HUES64 (cell line): ENCODE data around the gene CDC37.
"Not testable (repeated sequence)": the region's sequence is repeated elsewhere in the genome, so short reads cannot be mapped to it uniquely, and the experiment has no call there.

Experiments
- H3K27ac ChIP-seq: 2 replicates; pipeline ENCODE4 v1.7.0; 2013; ENCODE audit warnings: low read depth, low read length, inconsistent platforms
- H3K27me3 ChIP-seq: 2 replicates; pipeline ENCODE4 v1.6.1; 2013; ENCODE audit warnings: mild to moderate bottlenecking, low read length; ENCODE audit not compliant: insufficient read depth
- H3K36me3 ChIP-seq: 2 replicates; pipeline ENCODE4 v1.6.1; 2013; ENCODE audit warnings: mild to moderate bottlenecking, low read length; ENCODE audit not compliant: insufficient read depth
- H3K4me1 ChIP-seq: 2 replicates; pipeline ENCODE4 v1.6.1; 2013; ENCODE audit warnings: mild to moderate bottlenecking, low read length, moderate library complexity; ENCODE audit not compliant: insufficient read depth
- H3K4me3 ChIP-seq: 2 replicates; pipeline ENCODE4 v1.5.1; 2013; ENCODE audit warnings: mild to moderate bottlenecking, low read length, moderate library complexity
- H3K9ac ChIP-seq: 2 replicates; pipeline ENCODE4 v1.6.1; 2013; ENCODE audit warnings: mild to moderate bottlenecking, low read depth, low read length
- H3K9me3 ChIP-seq: 2 replicates; pipeline ENCODE4 v1.6.1; 2013; ENCODE audit warnings: low read depth, low read length; ENCODE audit not compliant: insufficient read depth
- WGBS: fragments of 150-250, 120-280 bp; methylation state at CpG from one replicate; pipeline ENCODE4 v1.1.7; 2013; ENCODE audit warnings: missing lambda C conversion rate; 5-methylcytosine and 5-hydroxymethylcytosine counted together

The CDC37 gene

DNA sequence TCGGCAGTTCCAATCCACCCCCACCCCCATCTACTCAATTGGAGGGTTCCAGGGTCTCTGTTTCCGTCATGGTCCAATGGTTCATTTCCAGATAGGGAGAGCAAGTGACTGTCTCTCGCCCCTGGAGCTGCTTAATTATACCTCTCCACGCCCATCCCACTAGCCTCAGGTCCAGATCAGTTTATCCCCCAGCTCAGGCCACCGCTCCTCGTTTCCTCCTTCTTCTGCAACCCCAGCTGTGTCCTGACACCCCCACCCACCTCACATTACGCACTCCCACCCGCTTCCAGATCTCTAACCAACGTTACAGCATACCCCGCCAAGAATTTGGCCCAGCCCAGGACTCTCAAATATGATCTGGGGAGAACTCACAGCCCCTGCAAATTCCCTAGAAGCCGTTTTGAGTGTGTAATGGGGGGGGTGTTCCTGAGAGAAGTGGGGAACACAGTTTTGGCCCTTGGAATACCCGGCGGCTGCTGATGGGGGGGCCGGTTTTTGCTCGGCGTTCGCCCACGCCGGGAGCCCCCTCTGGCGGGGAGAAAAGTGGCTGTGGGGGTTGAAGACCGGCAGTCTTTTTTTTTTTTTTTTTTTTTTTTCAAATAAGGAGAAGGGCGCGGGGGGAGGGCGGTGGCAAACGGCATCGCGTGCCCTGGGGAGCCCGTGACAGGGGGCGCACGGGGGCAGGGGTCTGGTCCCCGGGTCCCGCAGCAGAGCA is 15.3 kb upstream of the CDC37 start:
- Histone ChIP-seq H3K9ac (no peak overlapping the region), H3K4me1 (peaks cover 16% of the 10 kb centered on the region), H3K27me3 (peaks cover 84% of the 10 kb centered on the region), H3K27ac (no peak overlapping the region), H3K36me3 (no peaks in the 10 kb centered on the region), H3K9me3 (no peaks in the 10 kb centered on the region), H3K4me3 (peak overlapping the region; percentile 41)
- WGBS = 2% methylated on average over 32 of the region's 32 CpGs

GRCh38 chr19:10418235-10418484 is 14.8 kb upstream of the CDC37 start:
- WGBS = 1% methylated on average over 3 of the region's 3 CpGs
- Histone ChIP-seq H3K9ac (no peak overlapping the region), H3K4me1 (peaks cover 16% of the 10 kb centered on the region), H3K4me3 (peak overlapping the region; percentile 41), H3K9me3 (no peaks in the 10 kb centered on the region), H3K36me3 (no peaks in the 10 kb centered on the region), H3K27ac (no peak overlapping the region), H3K27me3 (peaks cover 79% of the 10 kb centered on the region)

DNA sequence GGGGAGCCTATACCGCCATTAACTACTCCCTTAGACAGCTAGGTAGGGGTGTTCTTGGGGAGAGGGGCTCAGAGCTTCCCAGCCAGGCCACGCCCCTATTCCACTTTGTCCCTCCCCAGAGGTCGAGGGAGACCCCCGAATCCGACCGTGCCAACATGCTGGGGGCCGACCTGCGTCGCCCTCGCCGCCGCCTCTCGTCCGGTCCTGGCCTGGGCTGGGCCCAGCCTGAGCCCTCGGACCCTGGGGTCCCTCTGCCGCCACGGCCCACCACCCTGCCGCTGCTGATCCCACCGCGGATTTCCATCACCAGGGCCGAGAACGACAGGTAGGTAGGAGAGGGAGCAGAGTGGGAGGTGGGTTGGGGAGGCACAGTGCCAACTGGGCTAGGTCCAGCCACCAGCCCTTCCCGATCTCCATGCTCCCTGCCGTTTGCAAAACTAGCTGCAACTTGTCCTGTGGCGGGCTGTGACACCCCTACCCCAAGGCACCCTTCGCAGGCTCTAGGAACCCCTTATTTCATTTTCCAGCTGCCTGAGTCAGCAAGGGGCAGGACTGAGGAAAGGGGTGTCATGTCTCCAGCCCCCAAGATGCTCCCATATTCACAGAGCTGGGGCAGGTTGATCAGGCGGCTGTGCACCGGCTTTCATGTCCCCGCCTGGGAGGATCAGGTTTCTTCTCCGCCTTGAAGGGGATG is 14.3 kb upstream of the CDC37 start:
- Histone ChIP-seq H3K36me3 (no peaks in the 10 kb centered on the region), H3K4me1 (peaks cover 16% of the 10 kb centered on the region), H3K9me3 (no peaks in the 10 kb centered on the region), H3K27ac (no peak overlapping the region), H3K27me3 (peaks cover 74% of the 10 kb centered on the region), H3K9ac (no peak overlapping the region), H3K4me3 (peak overlapping the region; percentile 41)
- 11% methylated on average over 29 of the region's 30 CpGs for WGBS

GRCh38 chr19:10416380-10417257 is 13.3 kb upstream of the CDC37 start:
- 5% methylated on average over 67 of the region's 67 CpGs for WGBS
- Histone ChIP-seq H3K9ac (peak overlapping the region; percentile 44), H3K4me1 (peaks cover 16% of the 10 kb centered on the region), H3K9me3 (no peaks in the 10 kb centered on the region), H3K36me3 (no peaks in the 10 kb centered on the region), H3K27me3 (peaks cover 64% of the 10 kb centered on the region), H3K4me3 (peak overlapping the region; percentile 61), H3K27ac (no peak overlapping the region; the same call in 1 of the 2 replicates)

DNA sequence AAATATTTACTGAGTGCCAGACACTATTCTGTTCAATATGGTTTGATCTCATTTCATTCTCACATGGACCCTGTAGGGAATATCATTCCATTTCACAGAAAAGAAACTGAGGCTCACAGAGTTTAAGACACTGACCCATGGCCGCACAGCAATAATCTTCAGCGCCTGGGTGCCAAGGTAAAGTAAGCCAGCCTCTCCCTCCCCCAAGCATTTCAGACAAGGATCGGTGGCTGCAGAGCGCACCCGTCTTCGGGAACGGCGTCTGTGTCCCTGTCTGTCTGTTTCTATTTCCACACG is 12.7 kb upstream of the CDC37 start:
- peaks cover 16% of the 10 kb centered on the region for H3K4me1 ChIP-seq
- peaks cover 58% of the 10 kb centered on the region for H3K27me3 ChIP-seq
- H3K4me3 ChIP-seq = peak overlapping the region; percentile 61
- 10% methylated on average over 9 of the region's 9 CpGs for WGBS
- H3K9ac ChIP-seq = peak overlapping the region; percentile 44
- no peaks in the 10 kb centered on the region for H3K36me3 ChIP-seq
- H3K27ac ChIP-seq = no peak overlapping the region
- H3K9me3 ChIP-seq = no peaks in the 10 kb centered on the region

DNA sequence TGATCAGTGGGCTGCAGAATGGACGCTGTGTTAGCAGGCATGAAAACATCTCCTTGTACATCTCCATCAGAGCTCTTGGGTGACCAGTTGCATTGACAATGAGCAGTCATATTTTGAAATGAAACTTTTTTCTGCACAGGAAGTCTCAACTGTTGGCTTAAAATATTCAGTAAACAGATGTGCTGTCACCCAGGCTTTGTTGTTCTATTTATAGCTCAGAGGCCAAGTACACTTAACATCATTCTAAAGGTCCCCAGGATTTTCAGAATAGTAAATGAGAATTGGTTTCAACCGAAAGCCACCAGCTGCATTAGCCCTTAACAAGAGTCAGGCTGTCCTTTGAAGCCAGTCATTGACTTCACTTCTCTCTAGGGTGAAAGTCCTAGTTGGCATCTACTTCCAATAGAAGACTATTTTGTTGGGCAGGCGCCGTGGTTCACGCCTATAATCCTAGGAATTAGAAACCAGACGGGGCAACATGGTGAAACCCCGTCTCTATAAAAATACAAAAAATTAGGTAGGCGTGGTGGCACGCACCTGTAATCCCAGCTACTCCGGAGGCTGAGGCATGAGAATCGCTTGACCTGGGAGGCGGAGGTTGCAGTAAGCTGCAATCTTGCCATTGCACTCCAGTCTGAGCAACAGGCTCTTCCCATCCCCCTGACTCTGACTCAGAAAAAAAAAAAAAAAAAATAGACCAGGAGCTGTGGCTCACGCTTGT is 9.1 kb upstream of the CDC37 start:
- H3K36me3 ChIP-seq = no peaks in the 10 kb centered on the region
- H3K4me1 ChIP-seq = peaks cover 2% of the 10 kb centered on the region; the same call in 1 of the 2 replicates
- H3K9me3 ChIP-seq = no peaks in the 10 kb centered on the region
- WGBS = 83% methylated on average over 13 of the region's 13 CpGs
- H3K27ac ChIP-seq = no peak overlapping the region
- H3K9ac ChIP-seq = no peak overlapping the region
- no peak overlapping the region for H3K4me3 ChIP-seq
- H3K27me3 ChIP-seq = peaks cover 32% of the 10 kb centered on the region

- H3K27ac ChIP-seq, H3K4me1 ChIP-seq, H3K4me3 ChIP-seq, H3K9ac ChIP-seq, H3K9me3 ChIP-seq, H3K36me3 ChIP-seq: not testable (repeated sequence)
- peaks cover 32% of the 10 kb centered on the region for H3K27me3 ChIP-seq
- 84% methylated on average over 5 of the region's 5 CpGs for WGBS
Observed at GRCh38 chr19:10411224-10411623, 7.9 kb upstream of the CDC37 start.

- Histone ChIP-seq H3K27me3 (peaks cover 39% of the 10 kb centered on the region), H3K4me1 (no peaks in the 10 kb centered on the region), H3K4me3 (no peak overlapping the region), H3K9ac (no peak overlapping the region), H3K36me3 (no peaks in the 10 kb centered on the region), H3K9me3 (no peaks in the 10 kb centered on the region), H3K27ac (no peak overlapping the region)
- WGBS = 82% methylated on average over 18 of the region's 18 CpGs
Observed at GRCh38 chr19:10408511-10409283, 5.4 kb upstream of the CDC37 start.

- Histone ChIP-seq H3K4me1 (0 out of 2 replicates have a peak, but pooled peaks cover 4% of the 10 kb centered on the region), H3K9ac (no peak overlapping the region), H3K4me3 (no peak overlapping the region), H3K27me3 (peaks cover 39% of the 10 kb centered on the region), H3K27ac (no peak overlapping the region), H3K9me3 (no peaks in the 10 kb centered on the region), H3K36me3 (no peaks in the 10 kb centered on the region)
Observed at GRCh38 chr19:10407096-10407495, 3.8 kb upstream of the CDC37 start.

- H3K4me1 ChIP-seq = peaks cover 9% of the 10 kb centered on the region; the same call in 1 of the 2 replicates
- no peaks in the 10 kb centered on the region for H3K36me3 ChIP-seq
- H3K4me3 ChIP-seq = no peak overlapping the region
- 83% methylated on average over 6 of the region's 6 CpGs for WGBS
- peaks cover 39% of the 10 kb centered on the region for H3K27me3 ChIP-seq
- no peak overlapping the region for H3K27ac ChIP-seq
- no peaks in the 10 kb centered on the region for H3K9me3 ChIP-seq
- H3K9ac ChIP-seq = no peak overlapping the region
Observed at GRCh38 chr19:10406191-10406590, 2.8 kb upstream of the CDC37 start.
